ENCODE measurements around the gene SLC22A23.

SLC22A23 gene

DNA sequence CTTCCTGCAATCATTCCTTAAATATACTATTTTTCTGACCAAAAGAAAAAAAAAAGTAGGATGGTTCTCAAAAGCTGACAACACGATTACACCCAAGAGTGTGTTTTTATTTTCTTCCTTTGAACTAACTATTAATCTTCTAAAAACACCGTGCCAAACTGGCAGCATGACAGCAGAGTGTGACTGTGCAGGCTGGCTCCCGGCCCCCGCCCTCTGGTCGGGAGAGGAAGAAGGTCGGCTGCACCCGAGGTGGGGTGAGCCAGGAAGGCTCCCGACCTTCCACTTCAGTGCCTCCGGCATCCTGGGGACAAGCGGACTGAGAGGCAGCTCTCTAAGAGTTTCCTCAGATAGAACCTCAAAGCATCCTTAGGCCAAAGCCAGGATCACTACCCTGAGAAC lies 29.2 kb downstream of the SLC22A23 start:
- H3K27ac ChIP-seq (ENCODE audit: low read depth, low read length) = no peak overlapping the region
- no peaks in the 10 kb centered on the region for H3K27me3 ChIP-seq (ENCODE audit: insufficient read depth, low read length)
- H3K79me2 ChIP-seq (ENCODE audit: control insufficient read depth, insufficient read depth, low read length, unreplicated experiment) = peaks cover 3% of the 10 kb centered on the region
- H2AFZ ChIP-seq (ENCODE audit: low read length, unreplicated experiment) = no peak overlapping the region
- peaks cover 35% of the 10 kb centered on the region for H3K4me1 ChIP-seq (ENCODE audit: control insufficient read depth, insufficient read depth, low read length, unreplicated experiment)
- no peaks in the 10 kb centered on the region for H3K36me3 ChIP-seq (ENCODE audit: insufficient read depth, low read length)
- H3K4me3 ChIP-seq (ENCODE audit: low read depth, low read length) = no peak overlapping the region

DNA sequence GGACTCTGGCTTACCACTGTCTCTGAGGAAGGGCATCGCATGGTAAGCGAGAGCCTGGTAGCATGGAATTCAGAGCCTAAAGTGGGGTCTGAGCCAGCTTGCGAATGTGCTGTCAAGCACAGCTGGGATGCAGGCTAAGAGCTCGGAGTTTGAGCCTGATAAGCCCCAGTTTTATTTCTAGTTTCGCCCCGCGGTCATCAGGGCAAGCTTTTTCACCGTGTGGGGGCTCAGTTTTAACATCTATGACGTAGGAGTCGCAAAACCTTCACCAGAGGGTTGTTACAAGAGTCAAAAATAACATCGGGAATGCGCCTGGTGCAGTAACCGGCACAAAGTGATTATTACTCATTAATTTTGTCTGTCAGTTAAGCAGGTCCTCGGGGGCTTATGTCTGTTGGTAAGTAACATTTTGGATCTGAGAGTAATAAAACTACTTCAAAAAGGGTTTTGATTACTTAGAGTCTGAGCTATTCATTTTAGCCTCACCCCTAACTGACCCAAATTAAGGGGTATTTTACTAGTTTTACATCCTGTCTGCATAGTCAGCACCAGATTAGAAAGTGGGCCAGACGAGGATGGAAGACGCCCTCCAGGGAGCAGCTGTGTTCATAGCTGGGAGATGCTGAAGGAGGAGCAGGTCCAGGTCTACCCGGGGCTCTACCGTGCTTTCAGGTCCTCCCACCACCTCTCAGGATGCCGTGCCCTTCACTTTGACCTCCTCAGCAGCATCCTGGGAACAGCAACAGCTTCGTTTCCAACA lies 29.7 kb downstream of the SLC22A23 start:
- no peak overlapping the region for H3K4me3 ChIP-seq (ENCODE audit: low read depth, low read length)
- no peaks in the 10 kb centered on the region for H3K36me3 ChIP-seq (ENCODE audit: insufficient read depth, low read length)
- peaks cover 3% of the 10 kb centered on the region for H3K79me2 ChIP-seq (ENCODE audit: control insufficient read depth, insufficient read depth, low read length, unreplicated experiment)
- H3K4me1 ChIP-seq (ENCODE audit: control insufficient read depth, insufficient read depth, low read length, unreplicated experiment) = peaks cover 40% of the 10 kb centered on the region
- no peaks in the 10 kb centered on the region for H3K27me3 ChIP-seq (ENCODE audit: insufficient read depth, low read length)
- no peak overlapping the region for H2AFZ ChIP-seq (ENCODE audit: low read length, unreplicated experiment)
- H3K27ac ChIP-seq (ENCODE audit: low read depth, low read length) = no peak overlapping the region

DNA sequence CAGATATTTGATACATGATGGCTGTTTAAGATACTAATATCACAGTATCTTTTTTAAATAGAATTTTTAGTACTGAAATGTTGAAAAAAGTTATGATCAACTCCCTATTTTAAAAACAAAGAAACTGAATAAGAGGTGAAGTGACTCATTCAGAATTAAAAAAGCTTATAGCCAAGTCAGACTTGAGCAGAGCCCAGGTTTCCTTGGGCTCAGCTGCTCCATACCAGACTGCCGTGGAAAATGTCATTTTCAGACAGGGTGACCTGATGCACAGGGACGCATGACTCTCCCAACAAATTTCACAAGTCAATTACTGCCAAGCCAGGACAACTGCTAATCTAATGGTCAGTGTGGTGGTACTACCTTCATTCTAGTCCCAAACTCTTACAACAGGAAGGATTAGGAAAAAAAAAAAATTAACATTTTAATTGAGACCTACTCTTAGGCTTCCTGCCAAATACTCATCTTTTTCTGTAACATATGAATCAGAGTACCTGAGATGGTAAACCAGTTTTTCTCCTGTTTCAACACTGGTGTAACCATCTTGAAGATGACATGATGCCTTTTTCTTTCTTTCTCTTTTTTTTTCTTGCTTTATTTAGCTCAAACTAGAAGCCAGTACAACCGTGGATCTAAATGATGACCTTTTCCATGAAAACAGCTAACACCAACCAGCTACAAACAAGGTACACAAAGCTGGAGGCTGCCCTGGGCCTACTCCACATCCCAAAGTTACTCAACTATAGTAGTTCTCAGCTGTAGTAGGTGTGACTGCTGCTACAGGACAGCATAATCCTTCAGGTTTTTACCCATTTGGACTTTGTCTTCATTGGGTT lies 30.5 kb downstream of the SLC22A23 start:
- no peak overlapping the region for H2AFZ ChIP-seq (ENCODE audit: low read length, unreplicated experiment)
- peaks cover 48% of the 10 kb centered on the region for H3K4me1 ChIP-seq (ENCODE audit: control insufficient read depth, insufficient read depth, low read length, unreplicated experiment)
- H3K27ac ChIP-seq (ENCODE audit: low read depth, low read length) = peak overlapping the region; percentile 18; the same call in 1 of the 2 replicates

DNA sequence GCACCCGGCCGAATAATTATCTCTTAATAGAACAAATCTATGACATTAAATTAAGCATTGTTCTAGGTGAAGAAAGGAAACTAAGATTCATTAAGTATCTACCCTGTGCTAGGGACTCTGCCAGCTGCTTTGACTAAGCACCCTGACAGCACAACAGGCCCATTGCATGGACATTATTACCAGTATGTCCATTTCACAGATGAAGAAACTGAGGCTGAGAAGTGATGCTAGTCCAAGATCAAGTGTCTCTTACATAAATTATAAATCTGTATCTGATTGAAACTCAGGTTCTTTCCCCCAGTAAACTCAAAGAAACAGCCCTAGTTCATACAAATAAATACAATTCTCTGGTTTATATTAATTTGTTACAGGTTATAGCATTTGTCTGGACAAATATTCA lies 31.3 kb downstream of the SLC22A23 start:
- H3K79me2 ChIP-seq (ENCODE audit: control insufficient read depth, insufficient read depth, low read length, unreplicated experiment) = peaks cover 3% of the 10 kb centered on the region
- peaks cover 56% of the 10 kb centered on the region for H3K4me1 ChIP-seq (ENCODE audit: control insufficient read depth, insufficient read depth, low read length, unreplicated experiment)
- H3K36me3 ChIP-seq (ENCODE audit: insufficient read depth, low read length) = no peaks in the 10 kb centered on the region
- no peaks in the 10 kb centered on the region for H3K27me3 ChIP-seq (ENCODE audit: insufficient read depth, low read length)
- H2AFZ ChIP-seq (ENCODE audit: low read length, unreplicated experiment) = no peak overlapping the region
- H3K4me3 ChIP-seq (ENCODE audit: low read depth, low read length) = no peak overlapping the region
- H3K27ac ChIP-seq (ENCODE audit: low read depth, low read length) = 0 out of 2 replicates have a peak overlapping the region, but pooled peaks have one; percentile 18

More for the DNA sequence above, 30.5 kb downstream of the SLC22A23 start:
- Histone ChIP-seq H3K36me3 (ENCODE audit: insufficient read depth, low read length) (no peaks in the 10 kb centered on the region), H3K27me3 (ENCODE audit: insufficient read depth, low read length) (no peaks in the 10 kb centered on the region), H3K4me3 (ENCODE audit: low read depth, low read length) (no peak overlapping the region), H3K79me2 (ENCODE audit: control insufficient read depth, insufficient read depth, low read length, unreplicated experiment) (peaks cover 3% of the 10 kb centered on the region)

DNA sequence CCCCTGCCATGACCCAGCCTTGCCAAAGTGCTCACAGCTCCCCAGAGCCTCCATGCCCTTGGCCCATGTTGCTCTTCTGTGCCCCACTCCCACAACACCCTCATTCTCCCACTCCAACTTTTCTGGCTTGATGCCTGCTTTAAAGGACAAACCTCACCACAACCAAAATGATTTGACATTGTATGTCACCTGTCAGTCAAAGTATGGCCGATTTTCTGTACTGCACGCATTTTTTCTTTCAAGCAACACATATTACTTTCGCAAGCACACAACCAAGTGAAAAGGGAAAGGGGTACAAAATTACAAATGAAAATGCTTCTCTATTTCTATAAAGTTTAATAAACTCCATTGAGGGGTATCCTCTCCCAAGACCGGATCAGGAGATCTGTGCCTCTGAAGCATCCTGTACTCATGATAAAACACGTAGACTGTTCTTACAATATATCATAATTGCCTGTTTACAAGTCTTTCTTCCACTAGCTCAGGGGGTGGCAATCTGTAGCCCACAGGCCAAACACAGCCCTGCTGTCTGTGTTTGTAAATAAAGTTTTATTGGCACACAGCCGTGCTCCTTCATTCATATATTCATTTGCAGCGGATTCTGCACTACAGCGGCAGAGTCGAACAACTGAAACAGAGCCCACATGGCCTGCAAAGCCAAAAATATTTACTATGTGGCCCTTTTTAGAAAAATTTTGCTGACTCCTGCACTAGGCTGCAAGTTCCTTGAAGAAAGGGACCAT lies 32.5 kb downstream of the SLC22A23 start:
- H3K36me3 ChIP-seq (ENCODE audit: insufficient read depth, low read length) = no peaks in the 10 kb centered on the region
- H3K4me1 ChIP-seq (ENCODE audit: control insufficient read depth, insufficient read depth, low read length, unreplicated experiment) = peaks cover 67% of the 10 kb centered on the region
- H2AFZ ChIP-seq (ENCODE audit: low read length, unreplicated experiment) = no peak overlapping the region
- H3K27ac ChIP-seq (ENCODE audit: low read depth, low read length) = no peak overlapping the region
- H3K4me3 ChIP-seq (ENCODE audit: low read depth, low read length) = no peak overlapping the region
- H3K79me2 ChIP-seq (ENCODE audit: control insufficient read depth, insufficient read depth, low read length, unreplicated experiment) = peaks cover 3% of the 10 kb centered on the region
- no peaks in the 10 kb centered on the region for H3K27me3 ChIP-seq (ENCODE audit: insufficient read depth, low read length)

DNA sequence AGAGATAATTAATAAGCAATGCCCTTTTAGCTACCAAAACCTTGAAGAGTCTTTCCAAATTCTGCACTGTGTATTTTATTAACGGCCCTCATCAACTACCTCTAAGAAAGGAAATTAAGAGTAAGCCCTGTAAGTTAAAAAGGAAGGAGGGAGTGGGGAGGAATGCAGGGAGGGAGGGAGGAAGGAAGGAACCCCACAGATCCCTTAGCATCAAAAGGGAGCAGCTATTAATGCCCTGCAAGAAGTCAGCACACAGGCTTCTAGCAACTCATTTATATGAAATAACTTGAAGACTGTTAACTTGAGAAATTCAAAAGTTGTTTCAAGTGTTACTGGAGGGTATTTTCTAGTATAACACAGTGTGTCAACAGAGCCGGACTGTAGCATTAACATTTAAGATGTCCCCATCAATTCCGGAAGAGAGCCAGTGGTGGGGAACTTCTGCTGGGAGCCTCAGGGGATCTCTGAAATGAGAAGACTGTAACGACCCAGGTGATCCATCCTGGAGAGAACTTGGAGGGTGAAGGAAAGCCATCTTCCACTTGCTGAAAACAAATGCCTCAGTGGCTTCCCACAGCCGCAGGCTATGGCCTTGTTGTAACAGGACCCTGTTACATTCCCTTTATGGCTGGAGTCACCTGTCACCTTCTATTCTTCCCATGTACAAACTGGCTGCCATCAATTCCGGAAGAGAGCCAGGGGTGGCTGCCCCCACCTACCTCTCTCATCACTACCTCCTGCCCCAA lies 33.2 kb downstream of the SLC22A23 start:
- peak overlapping the region; percentile 78; the same call in 1 of the 2 replicates for H3K27ac ChIP-seq (ENCODE audit: low read depth, low read length)
- peaks cover 70% of the 10 kb centered on the region for H3K4me1 ChIP-seq (ENCODE audit: control insufficient read depth, insufficient read depth, low read length, unreplicated experiment)
- no peak overlapping the region for H2AFZ ChIP-seq (ENCODE audit: low read length, unreplicated experiment)
- no peaks in the 10 kb centered on the region for H3K36me3 ChIP-seq (ENCODE audit: insufficient read depth, low read length)
- H3K4me3 ChIP-seq (ENCODE audit: low read depth, low read length) = 0 out of 2 replicates have a peak overlapping the region, but pooled peaks have one; percentile 48
- H3K27me3 ChIP-seq (ENCODE audit: insufficient read depth, low read length) = no peaks in the 10 kb centered on the region
- H3K79me2 ChIP-seq (ENCODE audit: control insufficient read depth, insufficient read depth, low read length, unreplicated experiment) = peaks cover 3% of the 10 kb centered on the region

DNA sequence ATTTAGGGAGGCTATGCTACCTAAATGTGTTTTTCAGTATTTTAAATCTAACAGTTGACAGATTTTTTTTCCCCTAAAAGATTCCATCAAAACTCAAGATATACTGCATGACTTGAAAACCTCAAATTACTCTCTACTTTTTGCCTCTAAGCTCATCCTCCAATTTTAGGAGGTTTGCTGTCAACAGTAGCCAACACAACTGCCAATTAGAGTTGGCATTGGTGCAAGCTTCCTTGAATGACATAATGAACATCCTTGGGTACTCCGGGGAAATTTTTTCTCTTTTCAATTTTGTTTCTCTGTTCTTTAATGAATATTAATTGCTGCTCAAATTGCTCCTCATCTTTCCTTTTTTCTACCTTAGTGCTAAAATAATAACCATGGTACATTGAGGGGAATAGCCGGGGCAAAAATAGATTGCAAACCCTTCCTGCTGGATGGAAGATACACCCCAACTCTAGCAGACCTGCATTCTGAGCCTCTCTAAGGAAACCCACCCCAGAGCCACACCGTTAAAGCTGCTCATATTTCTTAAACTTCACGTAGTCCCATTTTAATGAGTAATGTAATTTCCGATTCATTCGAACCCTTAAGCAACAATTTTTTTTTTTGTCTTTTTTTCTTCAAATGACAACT lies 34.3 kb downstream of the SLC22A23 start:
- Histone ChIP-seq H3K27ac (ENCODE audit: low read depth, low read length) (peak overlapping the region; percentile 78), H3K36me3 (ENCODE audit: insufficient read depth, low read length) (no peaks in the 10 kb centered on the region), H2AFZ (ENCODE audit: low read length, unreplicated experiment) (no peak overlapping the region), H3K4me3 (ENCODE audit: low read depth, low read length) (peak overlapping the region; percentile 48; the same call in 1 of the 2 replicates), H3K27me3 (ENCODE audit: insufficient read depth, low read length) (no peaks in the 10 kb centered on the region), H3K4me1 (ENCODE audit: control insufficient read depth, insufficient read depth, low read length, unreplicated experiment) (peaks cover 65% of the 10 kb centered on the region), H3K79me2 (ENCODE audit: control insufficient read depth, insufficient read depth, low read length, unreplicated experiment) (peaks cover 3% of the 10 kb centered on the region)

DNA sequence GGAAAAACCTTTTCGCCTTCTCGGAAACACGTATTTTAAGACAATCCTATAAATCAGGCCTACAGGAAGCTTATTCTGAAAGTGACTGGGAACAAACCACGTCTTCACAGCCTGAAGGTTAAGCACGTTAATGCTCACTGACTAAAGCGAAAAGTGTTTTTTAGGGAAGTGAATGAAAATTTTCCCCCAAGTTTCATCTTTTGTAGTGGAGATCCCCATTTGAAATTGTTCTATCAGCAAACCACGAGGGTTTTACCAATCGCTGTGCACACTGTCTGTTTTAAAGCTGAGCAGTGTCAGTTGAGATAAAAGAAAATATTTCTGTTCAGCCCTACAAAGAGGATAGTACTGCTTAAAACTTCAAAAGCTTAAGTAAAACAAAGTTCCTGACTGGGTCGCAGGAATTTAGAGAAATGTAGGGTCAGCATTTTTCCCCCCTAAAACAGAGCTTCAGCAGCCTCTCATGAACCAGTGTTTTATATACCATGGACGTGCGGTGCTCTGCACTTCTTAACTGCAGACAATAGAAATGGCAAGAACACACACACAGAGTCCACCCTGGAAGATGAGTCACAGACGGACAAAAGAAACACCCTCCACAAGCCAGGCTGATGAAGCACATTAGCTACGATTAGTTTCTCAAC lies 34.9 kb downstream of the SLC22A23 start:
- H3K79me2 ChIP-seq (ENCODE audit: control insufficient read depth, insufficient read depth, low read length, unreplicated experiment) = no peaks in the 10 kb centered on the region
- H3K27me3 ChIP-seq (ENCODE audit: insufficient read depth, low read length) = no peaks in the 10 kb centered on the region
- peaks cover 59% of the 10 kb centered on the region for H3K4me1 ChIP-seq (ENCODE audit: control insufficient read depth, insufficient read depth, low read length, unreplicated experiment)
- H2AFZ ChIP-seq (ENCODE audit: low read length, unreplicated experiment) = no peak overlapping the region
- H3K27ac ChIP-seq (ENCODE audit: low read depth, low read length) = peak overlapping the region; percentile 78
- no peaks in the 10 kb centered on the region for H3K36me3 ChIP-seq (ENCODE audit: insufficient read depth, low read length)
- peak overlapping the region; percentile 48; the same call in 1 of the 2 replicates for H3K4me3 ChIP-seq (ENCODE audit: low read depth, low read length)

DNA sequence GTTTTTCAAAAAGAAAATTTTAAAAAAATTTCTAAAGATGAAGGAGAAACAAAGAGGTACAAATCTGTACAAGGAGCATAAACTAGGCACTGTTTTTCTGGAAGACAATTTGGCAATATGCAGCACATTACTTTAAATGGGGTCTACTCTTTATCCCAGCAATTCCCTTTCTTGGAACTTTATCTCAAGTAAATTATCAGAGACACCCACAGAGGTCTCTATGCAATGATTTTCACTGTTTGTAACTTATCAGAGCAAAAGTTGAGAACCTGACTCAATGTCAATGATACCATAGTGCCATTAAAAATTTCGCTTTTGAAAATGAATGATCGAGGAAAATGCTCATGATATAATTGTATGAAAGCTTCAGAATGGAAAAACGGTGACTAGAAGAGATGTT lies 35.7 kb downstream of the SLC22A23 start:
- no peak overlapping the region for H2AFZ ChIP-seq (ENCODE audit: low read length, unreplicated experiment)
- H3K27me3 ChIP-seq (ENCODE audit: insufficient read depth, low read length) = no peaks in the 10 kb centered on the region
- H3K4me3 ChIP-seq (ENCODE audit: low read depth, low read length) = no peak overlapping the region
- peaks cover 51% of the 10 kb centered on the region for H3K4me1 ChIP-seq (ENCODE audit: control insufficient read depth, insufficient read depth, low read length, unreplicated experiment)
- peak overlapping the region; percentile 78 for H3K27ac ChIP-seq (ENCODE audit: low read depth, low read length)
- no peaks in the 10 kb centered on the region for H3K36me3 ChIP-seq (ENCODE audit: insufficient read depth, low read length)
- H3K79me2 ChIP-seq (ENCODE audit: control insufficient read depth, insufficient read depth, low read length, unreplicated experiment) = no peaks in the 10 kb centered on the region

Measured in ACC112 (cell line).